ENCODE results near the gene TREML1.

GRCh38 chr6:41150671-41151070 is 3.5 kb downstream of the TREML1 start:
- TF ChIP-seq GABPA (IDR thresholded peaks at IDR 0.05; ENCODE audit: low read depth) (no peak), JUND (IDR thresholded peaks at IDR 0.05) (no peak), CTCF (IDR thresholded peaks at IDR 0.05) (no peak), POLR2AphosphoS5 (IDR thresholded peaks at IDR 0.05; ENCODE audit: low read depth, low read length) (no peak), EZH2phosphoT487 (IDR thresholded peaks at IDR 0.05; ENCODE audit: borderline replicate concordance, low read depth) (no peak), MXI1 (IDR thresholded peaks at IDR 0.05; ENCODE audit: low read depth, low read length) (no peak), EP300 (IDR thresholded peaks at IDR 0.05; ENCODE audit: borderline replicate concordance in 1 of 2, low read depth in 1 of 2, low read length in 1 of 2) (no peak), SMC3 (IDR thresholded peaks at IDR 0.05; ENCODE audit: low read depth, low read length) (no peak)
